ENCODE measurements around the gene DST.

DNA sequence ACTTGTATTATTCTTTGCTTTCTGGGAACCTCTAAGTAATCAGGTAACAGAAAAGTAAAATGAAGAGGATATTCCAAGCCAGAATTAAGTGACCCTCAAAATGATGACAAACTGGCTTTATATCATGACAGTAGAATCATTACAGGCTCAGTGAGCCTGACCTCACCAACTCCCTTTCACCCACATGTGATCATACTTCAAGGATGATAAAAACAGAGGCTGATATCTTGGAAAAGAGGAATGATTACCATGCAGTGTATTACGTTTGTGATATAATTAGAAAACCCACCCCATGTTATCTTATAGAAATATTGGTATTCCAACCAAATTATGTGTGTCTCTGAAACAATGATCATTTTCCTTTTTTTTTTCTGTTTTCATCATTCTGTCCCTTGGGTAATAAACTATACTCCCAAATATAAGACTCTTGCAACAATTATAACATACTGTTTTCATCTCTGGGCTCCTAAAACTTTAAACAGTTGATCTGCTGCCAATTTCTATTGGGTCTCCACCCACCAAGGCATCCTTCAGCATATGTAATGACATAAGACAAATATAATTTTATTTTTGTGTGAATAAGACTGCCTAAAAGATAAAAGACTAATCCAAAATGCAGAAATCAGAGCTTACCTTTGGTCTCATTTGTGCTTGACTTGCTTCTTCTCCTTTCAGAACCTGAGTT is 115.7 kb downstream of the DST start:
- TF ChIP-seq, protein P1, sequence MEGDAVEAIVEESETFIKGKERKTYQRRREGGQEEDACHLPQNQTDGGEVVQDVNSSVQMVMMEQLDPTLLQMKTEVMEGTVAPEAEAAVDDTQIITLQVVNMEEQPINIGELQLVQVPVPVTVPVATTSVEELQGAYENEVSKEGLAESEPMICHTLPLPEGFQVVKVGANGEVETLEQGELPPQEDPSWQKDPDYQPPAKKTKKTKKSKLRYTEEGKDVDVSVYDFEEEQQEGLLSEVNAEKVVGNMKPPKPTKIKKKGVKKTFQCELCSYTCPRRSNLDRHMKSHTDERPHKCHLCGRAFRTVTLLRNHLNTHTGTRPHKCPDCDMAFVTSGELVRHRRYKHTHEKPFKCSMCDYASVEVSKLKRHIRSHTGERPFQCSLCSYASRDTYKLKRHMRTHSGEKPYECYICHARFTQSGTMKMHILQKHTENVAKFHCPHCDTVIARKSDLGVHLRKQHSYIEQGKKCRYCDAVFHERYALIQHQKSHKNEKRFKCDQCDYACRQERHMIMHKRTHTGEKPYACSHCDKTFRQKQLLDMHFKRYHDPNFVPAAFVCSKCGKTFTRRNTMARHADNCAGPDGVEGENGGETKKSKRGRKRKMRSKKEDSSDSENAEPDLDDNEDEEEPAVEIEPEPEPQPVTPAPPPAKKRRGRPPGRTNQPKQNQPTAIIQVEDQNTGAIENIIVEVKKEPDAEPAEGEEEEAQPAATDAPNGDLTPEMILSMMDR (IDR thresholded peaks at IDR 0.05; ENCODE audit: low read depth, low read length, poor library complexity, severe bottlenecking): no peak
- no peak for TF ChIP-seq EZH2phosphoT487 (IDR thresholded peaks at IDR 0.05; ENCODE audit: borderline replicate concordance, low read length)

All from DOHH2 (cell line).